HCT116 (cell line): Measurements from ENCODE around the gene MAML3. TPM values are rescaled to one million over a fixed set of nuclear protein-coding genes. Genes with fewer than 3 reads are reported as not detected.

Experiments
- ATAC-seq: fragments of 200-7000 bp; cut with Tn5 transposase; 2 replicates; pipeline ENCODE4 v1.9.1; 2020; ENCODE audit warnings: mild to moderate bottlenecking, moderate library complexity
- BruUV-seq: library from RNA; stranded (reverse); fragments of 400-500 nt; replicated peaks from 2 replicates; lab custom pipeline; 2021; lab: Mats Ljungman, UMichigan
- CTCF ChIA-PET: fragments of 300-600 bp; sonication (Branson Sonifier 250); formaldehyde crosslinking; loops from one replicate; lab custom pipeline; 2021; ENCODE audit warnings: antibody characterized with exemption; lab: Charles Lee
- POLR2A ChIA-PET: fragments of 300-600, 350-600 bp; sonication (Branson Sonifier 250); formaldehyde crosslinking; loops from one replicate; lab custom pipeline; 2021; ENCODE audit warnings: antibody characterized with exemption; lab: Charles Lee
- RAD21 ChIA-PET, 2 experiments: fragments of 300-600 bp; sonication (Branson Sonifier 250); formaldehyde crosslinking; loops; one replicate each; lab custom pipeline; 2023; ENCODE audit warnings: low total read pairs in 2 of 2; ENCODE audit not compliant: uncharacterized antibody in 2 of 2, unreplicated experiment in 2 of 2, low non-redundant PET in 1 of 2; lab: Charles Lee
- DNase-seq: peaks from one replicate; pipeline ENCODE4 v3.0.0-alpha.2; 2010; ENCODE audit warnings: low read depth, low spot score
- H2AFZ ChIP-seq: fragments of 200-600 bp; shearing (Covaris generic), sonication (generic); 2 replicates; pipeline ENCODE4 v1.6.1; 2017; ENCODE audit warnings: low read depth, mixed run types, mixed read lengths, antibody characterized with exemption, low read length; ENCODE audit not compliant: poor library complexity, severe bottlenecking
- H3K27ac ChIP-seq: 2 replicates; pipeline ENCODE4 v1.5.1; 2012; ENCODE audit warnings: low read depth, low read length
- H3K27me3 ChIP-seq: fragments of 200-600 bp; sonication (generic); 2 replicates; pipeline ENCODE4 v1.6.1; 2016; ENCODE audit warnings: mixed run types, low read length, mixed read lengths; ENCODE audit not compliant: insufficient read depth
- H3K36me3 ChIP-seq, 2 experiments: fragments of 200-500 bp in 1 of 2; fragments of 200-600 bp in 1 of 2; sonication (Bioruptor generic) in 1 of 2; sonication (generic) in 1 of 2; 2 replicates each; pipeline versions ENCODE4 v1.5.1 to v1.6.1; 2014 to 2016; ENCODE audit warnings: low read length in 2 of 2, inconsistent platforms in 1 of 2, mixed read lengths in 1 of 2, mixed run types in 1 of 2; ENCODE audit not compliant: insufficient read depth in 2 of 2, control insufficient read depth in 1 of 2
- H3K4me1 ChIP-seq, 2 experiments: fragments of 200-600 bp in 1 of 2; sonication (generic) in 1 of 2; 2 replicates each; pipeline versions ENCODE4 v1.5.1 to v1.6.1; 2012 to 2017; ENCODE audit warnings: low read length in 2 of 2, inconsistent platforms in 1 of 2, mild to moderate bottlenecking in 1 of 2, mixed read lengths in 1 of 2, mixed run types in 1 of 2, moderate library complexity in 1 of 2; ENCODE audit not compliant: insufficient read depth in 2 of 2, control insufficient read depth in 1 of 2
- H3K4me2 ChIP-seq: fragments of 200-600 bp; sonication (generic); 2 replicates; pipeline ENCODE4 v1.6.1; 2017; ENCODE audit warnings: mixed run types, low read length, mixed read lengths
- H3K4me3 ChIP-seq, 2 experiments: fragments of 200-600 bp in 1 of 2; sonication (generic) in 1 of 2; replicated peaks in 1 of 2; 2 replicates each; pipeline ENCODE4 v1.5.1; 2011 to 2016; ENCODE audit warnings: low read length in 2 of 2, control low read depth in 1 of 2, low read depth in 1 of 2, mild to moderate bottlenecking in 1 of 2, mixed read lengths in 1 of 2, mixed run types in 1 of 2
- H3K79me2 ChIP-seq: fragments of 200-600 bp; sonication (generic); 2 replicates; pipeline ENCODE4 v1.6.1; 2017; ENCODE audit warnings: mild to moderate bottlenecking, mixed run types, low read length, moderate library complexity, mixed read lengths; ENCODE audit not compliant: insufficient read depth
- H3K9ac ChIP-seq: fragments of 200-600 bp; sonication (generic); 2 replicates; pipeline ENCODE4 v1.6.1; 2016; ENCODE audit warnings: low read length, mixed read lengths
- H3K9me2 ChIP-seq: fragments of 200-600 bp; sonication (generic), shearing (Covaris generic); 2 replicates; pipeline ENCODE4 v1.6.1; 2017; ENCODE audit warnings: mixed run types, mild to moderate bottlenecking, moderate library complexity; ENCODE audit not compliant: insufficient read depth
- H3K9me3 ChIP-seq, 2 experiments: fragments of 200-500 bp in 1 of 2; fragments of 200-600 bp in 1 of 2; sonication (Bioruptor generic) in 1 of 2; sonication (generic) in 1 of 2; 2 replicates each; pipeline ENCODE4 v1.6.1; 2014 to 2017; ENCODE audit warnings: low read length in 2 of 2, mixed read lengths in 2 of 2, inconsistent platforms in 1 of 2, low read depth in 1 of 2, mild to moderate bottlenecking in 1 of 2, mixed run types in 1 of 2, moderate library complexity in 1 of 2; ENCODE audit not compliant: control insufficient read depth in 1 of 2, insufficient read depth in 1 of 2
- H4K20me1 ChIP-seq: fragments of 200-600 bp; sonication (generic), shearing (Covaris generic); 2 replicates; pipeline ENCODE4 v1.6.1; 2017; ENCODE audit warnings: mixed run types, mild to moderate bottlenecking, moderate library complexity; ENCODE audit not compliant: insufficient read depth
- CTCF ChIP-seq, 3 experiments: fragments of 200-600 bp in 1 of 3; sonication (generic) in 1 of 3; IDR thresholded peaks in 2 of 3; conservative IDR thresholded peaks in 1 of 3; 2 replicates each; pipeline ENCODE4 v1.5.1; 2012 to 2017; ENCODE audit warnings: low read depth in 2 of 3, low read length in 2 of 3, antibody characterized with exemption in 1 of 3, borderline replicate concordance in 1 of 3, control low read depth in 1 of 3, mild to moderate bottlenecking in 1 of 3, mixed read lengths in 1 of 3, mixed run types in 1 of 3, moderate library complexity in 1 of 3; ENCODE audit not compliant: insufficient read depth in 1 of 3
- ELF1 ChIP-seq: IDR thresholded peaks from 2 replicates; pipeline ENCODE4 v1.6.1; 2012; ENCODE audit warnings: low read depth, borderline replicate concordance
- EZH2 ChIP-seq: fragments of 200-600 bp; sonication (generic); IDR thresholded peaks from 2 replicates; pipeline ENCODE4 v1.6.1; 2017; ENCODE audit warnings: antibody characterized with exemption, mixed run types
- FOSL1 ChIP-seq: IDR thresholded peaks from 2 replicates; pipeline ENCODE4 v1.6.1; 2012; ENCODE audit warnings: low read depth
- MAX ChIP-seq: IDR thresholded peaks from 2 replicates; pipeline ENCODE4 v1.6.1; 2012
- POLR2A ChIP-seq: IDR thresholded peaks from 2 replicates; pipeline ENCODE4 v1.7.0; 2011; ENCODE audit warnings: borderline replicate concordance; ENCODE audit not compliant: insufficient read depth, insufficient read length; ENCODE audit errors: extremely low read depth
- REST ChIP-seq: IDR thresholded peaks from 2 replicates; pipeline ENCODE4 v1.6.1; 2012; ENCODE audit warnings: low read depth
- SIN3A ChIP-seq: IDR thresholded peaks from 2 replicates; pipeline ENCODE4 v1.6.1; 2012; ENCODE audit warnings: low read depth
- YY1 ChIP-seq: IDR thresholded peaks from 2 replicates; pipeline ENCODE4 v1.6.1; 2011; ENCODE audit warnings: low read length, low read depth, moderate library complexity, mild to moderate bottlenecking; ENCODE audit not compliant: insufficient replicate concordance; ENCODE audit errors: extremely low read depth
- ZBTB33 ChIP-seq: IDR thresholded peaks from 2 replicates; pipeline ENCODE4 v1.6.1; 2011; ENCODE audit warnings: mild to moderate bottlenecking, low read length, moderate library complexity; ENCODE audit not compliant: insufficient replicate concordance; ENCODE audit errors: extremely low read depth
- intact Hi-C: fragments of 100-400 bp; cut with micrococcal nuclease; formaldehyde crosslinking; loops from 2 replicates; pipeline ENCODE4 v1.10.0; 2022
- total RNA-seq: library from RNA; stranded (reverse); gene quantifications from one replicate; pipeline ENCODE4 v1.2.1, GENCODE V29; 2021; ENCODE audit not compliant: unreplicated experiment

MAML3 gene
- total RNA-seq, 1 experiment from 2014 or later: 3.1 TPM

GRCh38 chr4:140100771-140101170 is 53.2 kb downstream of the MAML3 start:
- Histone ChIP-seq H2AFZ (no peak overlapping the region), H3K4me3 (no peak overlapping the region), H3K4me1 (peaks cover 19 to 49% of the 10 kb centered on the region in 2 experiments; a peak in 3 of 4 replicates), H3K27me3 (no peaks in the 10 kb centered on the region), H3K36me3 (no peaks in the 10 kb centered on the region), H3K9me2 (no peaks in the 10 kb centered on the region), H3K79me2 (no peaks in the 10 kb centered on the region)
- ChIA-PET POLR2A (no interaction called here), RAD21 (no interaction called here), CTCF (no interaction called here)
- BruUV-seq: no TSS peak
- DNase-seq: no peak
- TF ChIP-seq REST: no peak
- no peak for TF ChIP-seq ELF1
- TF ChIP-seq EZH2: no peak
- no peak for TF ChIP-seq ZBTB33
- TF ChIP-seq POLR2A: no peak
- no peak for TF ChIP-seq YY1
- no peak for TF ChIP-seq SIN3A
- TF ChIP-seq FOSL1: no peak
- no peak for TF ChIP-seq MAX
- no peak for TF ChIP-seq CTCF (IDR thresholded peaks at IDR 0.05 in 2 of 3, conservative IDR thresholded peaks at IDR 0.05 in 1 of 3; ENCODE audit: borderline replicate concordance in 1 of 3, insufficient read depth in 1 of 3, low read depth in 2 of 3, low read length in 2 of 3)
- TF ChIP-seq, all 23 proteins: peak for 0
- Histone ChIP-seq H3K27ac (no peak overlapping the region), H3K9ac (no peak overlapping the region), H3K4me2 (no peak overlapping the region), H3K9me3 (no peaks in the 10 kb centered on the region), H4K20me1 (no peaks in the 10 kb centered on the region)
- intact Hi-C loops: no loop called here
- ATAC-seq: no peak
